Measurements from ENCODE around the gene MIGA2. TPM values are rescaled to one million over a fixed set of nuclear protein-coding genes. Genes with fewer than 3 reads are reported as not detected.

MIGA2 gene
- polyA plus RNA-seq, 1 experiment: 10.6 TPM

- H3K27me3 ChIP-seq (ENCODE audit: control insufficient read depth, insufficient read depth, low read length): no peaks in the 10 kb centered on the region
- CTCF ChIA-PET: interaction anchor here (1.1 to 1.2 kb wide), 2 partner anchors 14 to 118 kb away, joined by 3 read pairs; partner anchors contain the start of gene SH3GLB2
- POLR2A ChIA-PET: no interaction called here
- no peak for TF ChIP-seq CTCF (IDR thresholded peaks at IDR 0.05; ENCODE audit: low read depth, low read length)
- H3K4me3 ChIP-seq (ENCODE audit: low read depth, low read length): no peak overlapping the region
- no peak for DNase-seq (ENCODE audit: low read depth, low spot score)
- H3K9me3 ChIP-seq (ENCODE audit: control insufficient read depth, insufficient read depth, low read length): no peaks in the 10 kb centered on the region; the same call in 1 of the 2 replicates
- H3K27ac ChIP-seq (ENCODE audit: low read depth, low read length): no peak overlapping the region
Observed at GRCh38 chr9:129014124-129014523, 22.3 kb upstream of the MIGA2 start.

GRCh38 chr9:129014608-129015007, 21.8 kb upstream of the MIGA2 start:
- H3K4me3 ChIP-seq (ENCODE audit: low read depth, low read length): no peak overlapping the region
- H3K9me3 ChIP-seq (ENCODE audit: control insufficient read depth, insufficient read depth, low read length): no peaks in the 10 kb centered on the region; the same call in 1 of the 2 replicates
- no peak for DNase-seq (ENCODE audit: low read depth, low spot score)
- H3K27me3 ChIP-seq (ENCODE audit: control insufficient read depth, insufficient read depth, low read length): no peaks in the 10 kb centered on the region
- ChIA-PET CTCF (interaction anchor here (1.1 to 1.6 kb wide), 3 partner anchors 8 to 117 kb away, joined by 3 to 7 read pairs (median 4); partner anchors contain the start of gene SH3GLB2), POLR2A (no interaction called here)
- TF ChIP-seq CTCF (IDR thresholded peaks at IDR 0.05; ENCODE audit: low read depth, low read length): no peak
- H3K27ac ChIP-seq (ENCODE audit: low read depth, low read length): no peak overlapping the region

- ChIA-PET POLR2A (interaction anchor here (0.9 kb wide), 1 partner anchor 12 kb away, joined by 3 read pairs; no protein-coding TSS in a partner anchor), CTCF (interaction anchor here (3.6 kb wide), 1 partner anchor 14 kb away, joined by 14 read pairs; no protein-coding TSS in a partner anchor)
- TF ChIP-seq CTCF (IDR thresholded peaks at IDR 0.05; ENCODE audit: low read depth, low read length): no peak
- Histone ChIP-seq H3K4me3 (ENCODE audit: low read depth, low read length) (no peak overlapping the region), H3K27ac (ENCODE audit: low read depth, low read length) (no peak overlapping the region), H3K27me3 (ENCODE audit: control insufficient read depth, insufficient read depth, low read length) (no peaks in the 10 kb centered on the region), H3K9me3 (ENCODE audit: control insufficient read depth, insufficient read depth, low read length) (no peaks in the 10 kb centered on the region)
- DNase-seq (ENCODE audit: low read depth, low spot score): no peak
Observed at GRCh38 chr9:129021091-129021490, 15.3 kb upstream of the MIGA2 start.

- Histone ChIP-seq H3K4me3 (ENCODE audit: low read depth, low read length) (no peak overlapping the region), H3K27me3 (ENCODE audit: control insufficient read depth, insufficient read depth, low read length) (no peaks in the 10 kb centered on the region), H3K9me3 (ENCODE audit: control insufficient read depth, insufficient read depth, low read length) (no peaks in the 10 kb centered on the region), H3K27ac (ENCODE audit: low read depth, low read length) (no peak overlapping the region)
- ChIA-PET POLR2A (no interaction called here), CTCF (interaction anchor here (1.1 kb wide), 1 partner anchor 16 kb away, joined by 3 read pairs; no protein-coding TSS in a partner anchor)
- DNase-seq (ENCODE audit: low read depth, low spot score): no peak
- TF ChIP-seq CTCF (IDR thresholded peaks at IDR 0.05; ENCODE audit: low read depth, low read length): no peak
Observed at GRCh38 chr9:129022037-129022436, 14.4 kb upstream of the MIGA2 start.

GRCh38 chr9:129023036-129023907, 13.2 kb upstream of the MIGA2 start:
- CTCF ChIA-PET: interaction anchor here (0.7 to 1.1 kb wide), 2 partner anchors 17 to 205 kb away, joined by 3 read pairs; partner anchors contain the start of gene ENDOG
- Histone ChIP-seq H3K27me3 (ENCODE audit: control insufficient read depth, insufficient read depth, low read length) (no peaks in the 10 kb centered on the region), H3K4me3 (ENCODE audit: low read depth, low read length) (no peak overlapping the region), H3K9me3 (ENCODE audit: control insufficient read depth, insufficient read depth, low read length) (no peaks in the 10 kb centered on the region), H3K27ac (ENCODE audit: low read depth, low read length) (peak overlapping the region; percentile 53)
- TF ChIP-seq CTCF (IDR thresholded peaks at IDR 0.05; ENCODE audit: low read depth, low read length): no peak
- POLR2A ChIA-PET: interaction anchor here (0.7 to 0.9 kb wide), 2 partner anchors 75 to 151 kb away, joined by 4 to 9 read pairs; no protein-coding TSS in a partner anchor
- DNase-seq (ENCODE audit: low read depth, low spot score): peak; percentile 60
